Measurements from ENCODE around the gene GPR82. TPM values are rescaled to one million over a fixed set of nuclear protein-coding genes. Genes with fewer than 3 reads are reported as not detected.
A peak's percentile ranks its signal among the peaks of the same experiment; 100 is the strongest.

GPR82 gene
- total RNA-seq, 1 donor from 2014 or later: 3.4 TPM

DNA sequence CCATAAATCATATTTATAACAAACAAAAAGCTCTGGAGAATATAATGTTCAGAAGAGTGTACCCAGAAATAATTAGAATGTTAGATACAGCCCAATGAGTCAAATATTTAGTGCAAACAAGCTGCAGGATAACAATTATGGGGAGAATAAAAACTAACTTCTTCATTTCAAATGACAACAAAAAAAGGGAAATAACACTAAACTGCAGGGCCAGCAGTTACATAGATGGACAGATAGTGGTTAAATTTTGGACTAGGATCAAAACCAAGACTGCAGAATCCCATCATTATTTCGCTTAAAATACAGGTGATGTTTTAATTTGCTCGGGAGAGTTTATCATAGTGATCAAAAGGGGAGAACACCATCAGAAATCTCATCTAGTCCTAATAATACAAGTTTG, 35.8 kb upstream of the GPR82 start:
- H3K27me3 ChIP-seq: no peaks in the 10 kb centered on the region
- DNase-seq: no peak
- intact Hi-C loops (cut with DNase I): no loop called here
- H3K36me3 ChIP-seq: no peaks in the 10 kb centered on the region
- no peak overlapping the region for H3K27ac ChIP-seq
- TF ChIP-seq, protein P1, sequence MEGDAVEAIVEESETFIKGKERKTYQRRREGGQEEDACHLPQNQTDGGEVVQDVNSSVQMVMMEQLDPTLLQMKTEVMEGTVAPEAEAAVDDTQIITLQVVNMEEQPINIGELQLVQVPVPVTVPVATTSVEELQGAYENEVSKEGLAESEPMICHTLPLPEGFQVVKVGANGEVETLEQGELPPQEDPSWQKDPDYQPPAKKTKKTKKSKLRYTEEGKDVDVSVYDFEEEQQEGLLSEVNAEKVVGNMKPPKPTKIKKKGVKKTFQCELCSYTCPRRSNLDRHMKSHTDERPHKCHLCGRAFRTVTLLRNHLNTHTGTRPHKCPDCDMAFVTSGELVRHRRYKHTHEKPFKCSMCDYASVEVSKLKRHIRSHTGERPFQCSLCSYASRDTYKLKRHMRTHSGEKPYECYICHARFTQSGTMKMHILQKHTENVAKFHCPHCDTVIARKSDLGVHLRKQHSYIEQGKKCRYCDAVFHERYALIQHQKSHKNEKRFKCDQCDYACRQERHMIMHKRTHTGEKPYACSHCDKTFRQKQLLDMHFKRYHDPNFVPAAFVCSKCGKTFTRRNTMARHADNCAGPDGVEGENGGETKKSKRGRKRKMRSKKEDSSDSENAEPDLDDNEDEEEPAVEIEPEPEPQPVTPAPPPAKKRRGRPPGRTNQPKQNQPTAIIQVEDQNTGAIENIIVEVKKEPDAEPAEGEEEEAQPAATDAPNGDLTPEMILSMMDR (IDR thresholded peaks at IDR 0.05): no peak
- no peak for ATAC-seq
- H3K4me1 ChIP-seq: no peaks in the 10 kb centered on the region
- peak overlapping the region; percentile 3 for H3K4me3 ChIP-seq
- no peaks in the 10 kb centered on the region for H3K9me3 ChIP-seq

DNA sequence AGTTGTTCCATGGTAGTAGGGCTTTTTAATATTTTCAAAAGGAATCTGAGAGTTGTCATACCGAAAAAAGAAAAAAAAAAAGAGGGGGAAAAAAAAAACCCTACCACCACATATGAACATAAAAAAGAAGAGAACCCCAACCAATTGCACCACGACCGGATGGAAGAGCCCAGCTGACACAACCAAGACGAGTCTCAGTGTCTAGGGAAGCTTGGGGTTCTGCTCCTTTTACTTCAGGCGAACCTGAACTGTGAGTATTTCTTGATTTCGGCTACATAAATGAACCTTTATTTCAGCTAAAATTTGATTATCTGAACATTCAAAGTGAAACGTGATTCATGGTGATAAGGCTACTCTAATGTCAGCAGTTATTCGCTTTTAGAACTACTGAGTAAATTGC, 35.1 kb upstream of the GPR82 start, which contains the start of gene GPR34:
GPR34 (plus strand) TSS at position 139 of the 400 bp plus-strand sequence. CDS start 6,661 bp downstream, outside the sequence.
- TF ChIP-seq, protein P1 (IDR thresholded peaks at IDR 0.05): no peak

DNA sequence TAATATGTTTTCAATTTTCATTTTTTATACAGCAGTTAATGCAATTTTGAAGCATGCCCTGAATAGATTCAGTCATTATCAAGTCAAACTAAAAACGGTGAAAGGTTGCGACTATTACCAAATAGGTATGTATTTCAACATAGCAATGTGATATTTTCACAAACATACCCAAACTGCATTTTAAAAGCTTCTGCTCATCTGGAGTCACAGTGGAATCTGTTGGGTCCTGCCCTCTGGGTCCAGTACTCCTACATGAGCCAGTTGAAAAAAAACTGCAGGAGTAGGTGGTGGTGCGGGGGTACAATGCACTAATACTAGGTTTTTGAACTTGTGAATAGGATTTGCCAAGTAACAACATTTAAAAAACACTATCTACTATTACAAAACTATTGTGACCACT, 34.3 kb upstream of the GPR82 start:
- intact Hi-C loops (cut with DNase I): no loop called here
- H3K27ac ChIP-seq: peak overlapping the region; percentile 51
- H3K27me3 ChIP-seq: no peaks in the 10 kb centered on the region
- no peaks in the 10 kb centered on the region for H3K9me3 ChIP-seq
- ATAC-seq (no peak), DNase-seq (no peak)
- peak overlapping the region; percentile 28 for H3K4me3 ChIP-seq
- no peaks in the 10 kb centered on the region for H3K4me1 ChIP-seq
- TF ChIP-seq, protein P1 (IDR thresholded peaks at IDR 0.05): no peak
- no peaks in the 10 kb centered on the region for H3K36me3 ChIP-seq

More for the DNA sequence above, 35.1 kb upstream of the GPR82 start, which contains the start of gene GPR34:
- ATAC-seq (no peak), DNase-seq (no peak)
- H3K4me3 ChIP-seq: peak within 1 kb of the TSS; percentile 28
- H3K4me1 ChIP-seq: no peaks in the 10 kb centered on the region
- H3K9me3 ChIP-seq: no peaks in the 10 kb centered on the region
- H3K27ac ChIP-seq: peak within 1 kb of the TSS; percentile 51
- intact Hi-C loops (cut with DNase I): no loop called here
- H3K36me3 ChIP-seq: no peaks in the 10 kb centered on the region
- H3K27me3 ChIP-seq: no peaks in the 10 kb centered on the region

DNA sequence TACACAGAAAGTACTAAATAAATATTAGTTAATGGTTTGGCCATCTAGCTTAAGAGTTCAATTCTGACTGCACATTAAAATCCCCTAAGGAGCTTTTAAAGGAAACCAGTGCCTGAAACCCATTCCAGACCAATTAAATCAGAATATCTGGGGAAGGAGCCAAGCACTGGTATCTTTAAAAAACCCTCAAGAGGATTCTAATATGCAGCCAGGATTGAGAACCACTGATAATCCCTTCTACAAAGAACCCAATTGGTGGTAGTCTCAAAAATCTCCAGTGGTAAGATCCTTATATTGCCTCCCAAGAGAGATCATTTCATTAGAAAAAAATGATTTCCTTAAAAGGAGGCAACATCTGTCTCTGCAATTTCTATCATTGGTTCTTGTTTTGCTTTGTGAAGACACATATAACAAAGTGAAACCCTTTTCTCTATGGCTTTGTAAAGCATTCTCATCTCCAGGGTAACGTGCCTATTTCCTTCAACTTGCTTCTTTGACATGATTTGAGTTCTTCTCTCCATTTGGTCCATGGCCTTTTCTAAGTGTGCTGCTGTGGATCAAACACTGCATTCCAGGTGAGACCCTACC, 31.7 kb upstream of the GPR82 start:
- no peak for ATAC-seq
- Histone ChIP-seq H3K27me3 (no peaks in the 10 kb centered on the region), H3K4me1 (no peaks in the 10 kb centered on the region), H3K4me3 (no peak overlapping the region), H3K9me3 (no peaks in the 10 kb centered on the region), H3K27ac (no peak overlapping the region), H3K36me3 (no peaks in the 10 kb centered on the region)
- no peak for DNase-seq
- TF ChIP-seq, protein P1 (IDR thresholded peaks at IDR 0.05): no peak
- intact Hi-C loops (cut with DNase I): no loop called here

DNA sequence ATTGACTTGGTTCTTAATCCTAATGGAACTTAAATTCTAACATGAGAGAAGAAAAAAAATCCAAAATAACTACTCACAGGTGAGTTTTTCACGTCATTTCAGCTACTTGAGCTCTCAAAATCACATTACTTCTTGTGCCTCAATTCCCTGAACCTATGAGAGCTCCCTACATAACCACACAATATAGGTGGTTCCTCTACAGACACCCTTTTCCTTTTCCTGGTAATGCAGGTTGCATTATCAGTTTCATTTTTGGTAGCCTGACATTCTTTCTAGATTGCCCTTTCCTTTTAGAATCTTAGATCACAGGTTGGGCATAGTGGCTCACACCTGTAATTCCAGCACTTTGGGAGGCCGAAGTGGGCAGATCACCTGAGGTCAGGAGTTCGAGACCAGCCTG, 31.0 kb upstream of the GPR82 start:
- Histone ChIP-seq H3K27me3 (no peaks in the 10 kb centered on the region), H3K27ac (no peak overlapping the region), H3K4me1 (no peaks in the 10 kb centered on the region), H3K36me3 (no peaks in the 10 kb centered on the region), H3K9me3 (no peaks in the 10 kb centered on the region), H3K4me3 (no peak overlapping the region)
- DNase-seq (no peak), ATAC-seq (no peak)
- intact Hi-C loops (cut with DNase I): no loop called here
- TF ChIP-seq, protein P1 (IDR thresholded peaks at IDR 0.05): no peak

DNA sequence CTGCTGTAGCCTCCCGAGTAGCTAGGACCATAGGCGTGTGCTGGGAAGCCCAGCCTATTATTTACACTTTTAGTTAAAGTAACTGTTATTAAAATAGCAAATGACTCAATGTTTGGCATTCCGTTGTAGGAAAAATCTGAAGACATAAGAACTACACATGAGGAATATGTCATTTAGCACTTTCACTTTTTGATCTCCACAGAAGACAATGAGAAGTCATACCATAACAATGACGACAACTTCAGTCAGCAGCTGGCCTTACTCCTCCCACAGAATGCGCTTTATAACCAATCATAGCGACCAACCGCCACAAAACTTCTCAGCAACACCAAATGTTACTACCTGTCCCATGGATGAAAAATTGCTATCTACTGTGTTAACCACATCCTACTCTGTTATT, 28.6 kb upstream of the GPR82 start:
- DNase-seq (no peak), ATAC-seq (no peak)
- intact Hi-C loops (cut with DNase I): no loop called here
- no peaks in the 10 kb centered on the region for H3K36me3 ChIP-seq
- no peaks in the 10 kb centered on the region for H3K9me3 ChIP-seq
- no peaks in the 10 kb centered on the region for H3K27me3 ChIP-seq
- no peak overlapping the region for H3K4me3 ChIP-seq
- no peak overlapping the region for H3K27ac ChIP-seq
- no peaks in the 10 kb centered on the region for H3K4me1 ChIP-seq
- TF ChIP-seq, protein P1 (IDR thresholded peaks at IDR 0.05): no peak

Data from upper lobe of right lung (tissue), 1 donor.